ENCODE measurements around the gene TMEM18.

DNA sequence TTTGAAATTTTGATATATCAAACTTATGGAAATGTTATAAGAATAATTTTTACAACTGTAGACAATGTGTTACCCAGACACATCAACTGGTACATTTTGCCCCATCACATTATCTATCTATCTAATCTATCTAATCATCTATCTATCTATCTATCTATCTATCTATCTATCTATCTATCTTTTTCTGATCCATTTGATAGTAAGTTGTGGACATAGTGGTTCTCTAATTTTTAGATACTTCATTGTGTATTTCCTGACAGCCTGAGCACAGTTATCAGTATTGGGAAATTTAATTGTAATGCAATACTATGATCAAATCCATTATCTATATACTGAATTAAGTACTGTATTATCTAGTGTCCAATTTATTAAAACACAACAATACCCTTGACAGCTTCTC, 42.0 kb upstream of the TMEM18 start:
- TF ChIP-seq, protein P1, sequence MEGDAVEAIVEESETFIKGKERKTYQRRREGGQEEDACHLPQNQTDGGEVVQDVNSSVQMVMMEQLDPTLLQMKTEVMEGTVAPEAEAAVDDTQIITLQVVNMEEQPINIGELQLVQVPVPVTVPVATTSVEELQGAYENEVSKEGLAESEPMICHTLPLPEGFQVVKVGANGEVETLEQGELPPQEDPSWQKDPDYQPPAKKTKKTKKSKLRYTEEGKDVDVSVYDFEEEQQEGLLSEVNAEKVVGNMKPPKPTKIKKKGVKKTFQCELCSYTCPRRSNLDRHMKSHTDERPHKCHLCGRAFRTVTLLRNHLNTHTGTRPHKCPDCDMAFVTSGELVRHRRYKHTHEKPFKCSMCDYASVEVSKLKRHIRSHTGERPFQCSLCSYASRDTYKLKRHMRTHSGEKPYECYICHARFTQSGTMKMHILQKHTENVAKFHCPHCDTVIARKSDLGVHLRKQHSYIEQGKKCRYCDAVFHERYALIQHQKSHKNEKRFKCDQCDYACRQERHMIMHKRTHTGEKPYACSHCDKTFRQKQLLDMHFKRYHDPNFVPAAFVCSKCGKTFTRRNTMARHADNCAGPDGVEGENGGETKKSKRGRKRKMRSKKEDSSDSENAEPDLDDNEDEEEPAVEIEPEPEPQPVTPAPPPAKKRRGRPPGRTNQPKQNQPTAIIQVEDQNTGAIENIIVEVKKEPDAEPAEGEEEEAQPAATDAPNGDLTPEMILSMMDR (conservative IDR thresholded peaks at IDR 0.05 in 1 of 2, IDR thresholded peaks at IDR 0.05 in 1 of 2; ENCODE audit: extremely low read depth in 1 of 2, insufficient read depth in 1 of 2, low read depth in 1 of 2, low read length in 2 of 2) = no peak
- no peak for TF ChIP-seq EZH2 (IDR thresholded peaks at IDR 0.05; ENCODE audit: borderline replicate concordance, low read length)

Measured in mammary epithelial cell (primary cell).